Daoy (cell line): Measurements from ENCODE around the gene RALB. TPM values are rescaled to one million over a fixed set of nuclear protein-coding genes. Genes with fewer than 3 reads are reported as not detected.

Experiments used
- DNase-seq: peaks from one replicate; pipeline ENCODE4 v3.0.0-alpha.2; 2015; ENCODE audit warnings: low read depth
- total RNA-seq: library from RNA; depleted of rRNA; stranded (reverse); fragments of >200 nt; shearing (Covaris generic); gene quantifications from 2 replicates; pipeline ENCODE4 v1.2.3, GENCODE V29; 2014; rRNA removed

The RALB gene, protein sequence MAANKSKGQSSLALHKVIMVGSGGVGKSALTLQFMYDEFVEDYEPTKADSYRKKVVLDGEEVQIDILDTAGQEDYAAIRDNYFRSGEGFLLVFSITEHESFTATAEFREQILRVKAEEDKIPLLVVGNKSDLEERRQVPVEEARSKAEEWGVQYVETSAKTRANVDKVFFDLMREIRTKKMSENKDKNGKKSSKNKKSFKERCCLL
- 37.7 and 39.5 TPM in 2 replicates for total RNA-seq

DNA sequence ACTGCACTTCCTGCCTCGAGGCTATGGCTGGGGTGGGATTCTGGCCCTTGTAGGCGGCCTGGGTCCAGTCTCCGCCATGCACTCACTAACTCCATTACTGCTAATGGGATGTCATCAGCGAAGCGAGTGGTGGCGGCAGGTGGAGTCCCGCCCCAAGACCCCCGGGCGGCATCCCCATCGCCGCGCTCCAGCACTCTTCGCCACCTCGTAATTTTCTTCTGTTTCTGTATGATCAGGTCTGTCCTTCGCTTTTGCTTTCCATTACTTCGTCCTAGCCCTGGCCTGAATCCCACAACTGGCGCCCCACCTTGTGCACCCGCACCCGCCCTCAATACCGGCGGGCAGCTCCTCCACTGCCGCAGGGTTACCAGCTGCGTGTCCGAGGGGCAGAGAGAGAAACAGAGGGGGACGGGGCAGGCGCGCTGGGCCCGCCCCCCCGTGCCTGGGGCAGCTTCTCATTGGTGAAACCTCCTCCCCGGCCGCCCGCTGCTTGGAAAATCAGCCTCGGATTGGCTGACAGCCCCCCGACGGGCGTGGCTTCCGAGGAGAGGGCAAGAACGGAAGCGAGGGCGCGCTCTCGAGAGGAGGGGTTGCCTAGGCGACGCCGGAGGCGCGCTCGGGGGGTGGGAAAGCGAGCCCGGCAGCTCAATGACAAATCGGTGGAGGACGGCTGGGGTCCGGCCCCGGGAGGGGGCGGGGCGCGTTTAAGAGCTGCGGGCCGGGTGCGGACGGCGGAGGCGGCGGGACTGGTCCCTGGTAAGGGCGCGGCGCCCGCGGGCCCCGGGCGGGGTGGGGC is at the start of gene RALB:
Gene RALB, plus strand, starts transcription at position 628 of the 796 bp plus-strand sequence. CDS start 25,813 bp downstream, outside the sequence.
- peak; percentile 99 for DNase-seq

DNA sequence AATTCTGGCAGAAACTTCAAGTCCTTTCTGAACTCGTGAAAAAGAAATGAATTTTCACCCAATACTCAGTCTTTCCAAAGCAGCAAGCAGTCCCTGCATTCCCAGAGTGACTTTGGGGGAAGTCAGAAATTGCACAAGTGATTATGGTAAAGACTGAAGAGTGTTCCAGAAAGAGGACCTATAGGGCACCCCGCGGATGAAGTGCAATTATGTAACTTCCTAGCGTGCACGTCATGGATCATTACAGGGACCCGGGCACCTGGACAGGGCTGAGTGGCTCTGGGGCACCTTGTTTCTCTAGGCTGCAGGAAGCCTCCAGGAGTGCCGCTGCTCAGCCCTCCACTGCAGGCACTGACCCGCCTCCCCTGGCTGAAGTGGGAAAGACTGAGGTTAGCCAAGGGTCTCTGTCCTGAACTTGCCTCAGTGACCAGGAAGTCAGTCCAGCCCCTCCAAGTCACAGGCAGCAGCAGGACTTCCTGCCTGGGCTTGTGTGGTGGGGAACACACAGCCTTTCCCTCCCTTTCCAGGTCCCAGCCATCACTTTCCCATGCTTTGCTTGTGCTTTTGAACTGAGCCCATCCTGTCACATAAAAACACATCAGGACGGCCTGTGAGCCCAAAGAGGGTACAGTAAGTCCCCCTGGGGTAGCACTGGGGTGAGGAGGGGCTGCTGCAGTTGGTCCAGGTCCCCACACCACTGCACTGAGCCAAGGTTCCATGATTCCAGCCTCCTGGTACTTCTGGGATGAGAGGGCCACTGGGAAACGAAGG is 49.2 kb upstream of the RALB start:
- DNase-seq = no peak

DNA sequence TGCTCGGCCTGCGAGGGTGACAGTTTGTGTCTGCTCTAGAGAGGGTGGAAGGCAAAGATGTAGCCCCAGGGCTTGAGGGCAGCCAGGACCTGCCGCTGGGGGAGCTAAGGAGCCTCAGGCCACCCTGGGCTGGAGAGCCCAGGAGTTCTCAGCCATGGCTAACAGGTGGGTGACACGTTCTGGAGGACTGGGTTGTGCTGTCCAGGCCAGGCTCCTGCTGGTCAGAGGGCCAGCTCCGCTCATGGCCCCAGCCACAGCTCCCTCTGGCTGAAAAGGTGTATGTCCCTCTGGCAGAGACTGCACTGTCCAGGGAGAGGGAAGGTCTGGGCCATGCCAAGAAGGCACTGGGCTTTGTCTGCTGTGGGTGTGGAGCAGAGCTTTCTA is 48.6 kb upstream of the RALB start:
- no peak for DNase-seq

DNA sequence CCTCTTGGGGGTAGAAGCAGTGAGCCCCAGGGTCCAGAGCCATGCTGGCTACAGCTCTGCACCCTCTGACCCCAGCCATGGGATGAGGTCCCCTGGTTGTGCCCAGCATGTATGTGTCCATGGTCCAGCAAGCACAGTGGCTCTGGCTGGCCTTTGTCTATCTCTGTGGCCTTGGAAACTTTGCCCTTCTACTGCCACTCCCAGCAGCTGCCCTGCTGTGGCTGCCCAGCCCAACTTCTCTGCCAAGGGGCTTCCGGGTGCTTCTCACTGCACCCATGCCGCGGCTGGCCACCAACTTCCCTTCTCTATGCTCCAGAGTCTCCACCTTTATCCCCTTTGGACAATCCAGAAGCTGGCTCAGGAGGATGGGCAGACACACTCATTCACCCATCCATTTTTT is 48.2 kb upstream of the RALB start:
- DNase-seq = no peak

DNA sequence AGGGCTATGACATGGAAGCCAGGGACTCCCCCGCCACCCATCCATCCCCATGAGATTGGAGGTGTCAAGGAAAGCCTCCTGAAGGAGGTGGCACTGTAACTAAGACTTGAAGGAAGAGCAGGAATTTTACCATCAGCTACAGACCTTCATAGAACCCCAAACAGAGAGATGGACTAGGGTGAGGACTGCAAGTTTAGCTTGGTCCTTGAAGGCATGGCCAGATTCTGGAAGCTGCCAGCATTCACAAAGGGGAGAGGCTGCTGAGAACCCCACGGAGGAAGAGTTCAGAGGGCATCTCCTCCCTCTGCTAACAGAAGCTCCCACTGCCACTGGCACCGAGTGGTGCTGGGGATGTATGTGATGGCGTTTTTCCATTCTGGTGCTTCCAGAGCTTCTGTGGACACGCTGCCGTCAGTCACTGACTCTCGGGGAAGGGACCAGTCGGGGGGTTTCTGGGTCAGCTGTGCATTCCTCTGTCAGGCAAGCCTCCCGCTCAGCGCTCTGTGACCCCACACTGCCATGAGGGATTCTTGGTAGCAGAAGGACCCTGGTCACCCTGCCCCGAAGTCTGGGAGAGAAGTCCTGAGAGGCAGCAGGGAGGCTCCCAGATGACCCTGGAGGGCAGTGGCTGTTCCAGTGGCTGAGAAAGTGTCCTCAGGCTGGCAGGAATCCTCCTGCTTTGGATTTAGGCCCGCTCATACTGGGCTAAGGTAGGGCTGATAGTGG is 47.5 kb upstream of the RALB start:
- DNase-seq = no peak

DNA sequence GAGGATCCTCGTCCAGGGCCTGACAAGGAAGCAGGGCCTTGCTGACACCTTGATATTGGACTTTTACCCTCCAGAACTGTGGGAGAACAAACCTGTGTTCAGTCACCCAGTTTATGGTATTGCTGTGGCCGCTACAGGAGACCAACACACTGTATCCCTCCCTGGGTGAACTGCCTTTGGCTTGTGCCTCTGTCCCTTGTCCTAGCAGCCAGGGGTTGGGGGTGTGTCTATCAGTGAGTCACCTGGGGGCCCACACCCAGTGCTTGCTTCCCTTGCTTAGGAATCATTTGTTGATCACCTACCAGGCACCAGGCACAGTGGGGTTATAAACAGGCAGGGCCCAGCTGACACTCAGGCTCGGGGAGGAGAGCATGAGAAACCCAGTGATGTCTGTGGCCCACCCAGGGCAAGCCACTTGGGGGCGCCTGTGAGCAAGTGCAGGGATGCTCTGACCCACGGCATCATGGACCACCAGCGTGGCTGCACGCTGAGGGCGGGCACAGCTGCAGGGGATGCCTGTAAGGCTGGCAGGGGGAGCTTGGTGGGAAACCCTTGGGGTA is 46.5 kb upstream of the RALB start:
- DNase-seq = peak; percentile 41

DNA sequence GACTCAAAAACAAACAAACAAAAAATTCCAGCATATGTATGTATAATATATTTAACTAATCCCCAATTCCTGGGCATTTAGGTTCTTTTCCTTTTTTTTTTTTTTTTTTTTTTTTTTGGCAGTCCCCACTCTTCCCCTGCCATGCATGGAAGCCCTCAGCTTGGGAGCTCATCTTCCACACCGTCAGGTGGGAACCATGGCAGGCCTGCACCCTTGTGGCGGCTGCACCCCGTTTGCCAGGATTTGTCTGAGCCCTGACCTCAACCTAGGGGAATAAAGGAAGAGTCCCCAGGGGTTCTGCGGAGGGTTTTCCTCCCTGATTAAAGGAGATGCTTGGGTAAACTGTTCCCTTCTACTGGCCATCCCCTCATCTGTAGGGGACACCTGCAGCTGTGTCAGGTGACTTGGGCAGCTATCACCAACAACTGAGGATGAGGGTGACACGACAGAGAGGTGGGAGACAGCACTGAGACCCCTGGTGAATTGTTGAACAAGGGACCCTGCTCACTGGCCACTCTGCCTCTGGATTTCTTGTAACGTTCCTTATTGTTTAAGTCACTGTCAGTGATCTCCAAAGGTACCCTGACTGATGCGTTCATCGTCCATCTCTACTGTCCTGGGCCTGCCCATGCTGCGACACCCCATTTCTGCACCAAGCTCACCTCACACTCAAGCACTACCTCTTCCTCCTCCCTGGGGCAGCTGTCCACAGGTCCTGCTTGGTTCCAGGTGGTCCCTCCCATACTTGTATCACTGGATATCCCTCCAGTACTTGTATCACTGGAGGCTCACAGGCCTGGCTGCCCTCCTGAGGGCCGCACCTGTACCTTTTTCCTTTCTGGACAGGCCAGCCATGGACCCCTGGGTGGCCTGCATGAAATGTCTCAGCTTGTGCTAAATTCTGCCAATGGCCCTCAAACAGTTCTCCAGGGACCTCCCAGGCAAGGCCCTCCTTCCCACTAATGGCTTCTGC is 44.0 kb upstream of the RALB start:
- no peak for DNase-seq

DNA sequence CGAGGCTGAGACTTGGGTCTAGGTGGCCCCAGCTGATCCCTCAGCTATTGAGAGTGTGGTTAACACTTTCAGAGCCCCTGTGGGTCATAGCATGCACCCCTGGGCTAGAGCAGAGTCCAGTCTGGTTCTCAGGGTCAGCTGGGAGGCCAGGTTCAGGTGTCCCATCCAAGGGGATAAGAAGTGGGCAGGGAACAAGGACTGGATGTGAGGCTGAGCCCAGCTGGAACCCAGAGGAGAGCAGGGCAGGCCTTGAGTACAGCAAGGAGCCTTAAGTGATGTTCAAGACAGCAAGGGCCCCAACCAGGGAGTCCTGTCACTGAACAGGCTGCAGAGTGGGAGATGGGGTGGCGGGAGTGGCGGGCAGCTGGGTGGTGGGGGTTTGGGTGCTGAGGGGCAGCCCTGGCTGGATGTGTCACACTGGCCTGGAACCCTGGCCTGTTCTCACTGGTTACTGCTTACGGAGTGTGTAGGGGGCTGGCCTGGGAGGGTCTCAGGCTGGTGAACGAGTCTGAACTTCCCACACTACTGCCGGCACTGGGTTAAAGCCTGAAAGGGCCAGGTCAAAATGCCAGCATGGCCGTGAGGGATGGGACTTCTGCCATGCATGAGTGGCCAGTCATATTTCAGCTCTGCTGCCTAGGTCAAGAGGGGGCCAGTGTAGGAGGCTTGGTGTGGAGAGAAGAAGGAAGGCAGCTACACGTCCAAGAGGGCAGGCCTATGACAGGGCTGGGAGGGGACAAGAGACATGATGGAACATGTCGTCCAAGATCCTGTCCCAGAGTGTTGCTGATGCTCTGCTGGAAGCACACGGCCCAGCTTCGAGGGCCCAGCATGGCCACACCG is 43.0 kb upstream of the RALB start:
- DNase-seq = no peak

DNA sequence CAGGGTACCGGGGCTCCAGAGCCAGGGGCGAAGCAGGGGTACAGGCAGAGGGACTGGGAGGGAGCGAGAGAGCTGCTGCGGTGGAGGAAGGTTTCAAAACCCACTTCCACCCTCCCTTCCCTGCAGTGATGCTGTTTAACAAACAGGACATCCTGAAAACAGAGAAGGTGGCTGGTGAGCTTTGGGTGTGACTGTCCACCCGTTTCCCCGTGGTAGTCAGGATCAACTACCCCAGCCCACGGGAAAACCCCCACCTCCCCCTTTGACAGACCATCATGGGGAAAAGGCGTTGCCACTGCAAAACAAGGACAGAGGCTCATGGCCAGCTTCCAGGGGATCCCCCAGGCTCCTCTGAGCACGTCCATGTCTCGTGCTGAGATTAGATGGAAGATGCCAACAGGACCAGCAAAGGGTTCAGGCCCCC is 42.4 kb upstream of the RALB start:
- no peak for DNase-seq

DNA sequence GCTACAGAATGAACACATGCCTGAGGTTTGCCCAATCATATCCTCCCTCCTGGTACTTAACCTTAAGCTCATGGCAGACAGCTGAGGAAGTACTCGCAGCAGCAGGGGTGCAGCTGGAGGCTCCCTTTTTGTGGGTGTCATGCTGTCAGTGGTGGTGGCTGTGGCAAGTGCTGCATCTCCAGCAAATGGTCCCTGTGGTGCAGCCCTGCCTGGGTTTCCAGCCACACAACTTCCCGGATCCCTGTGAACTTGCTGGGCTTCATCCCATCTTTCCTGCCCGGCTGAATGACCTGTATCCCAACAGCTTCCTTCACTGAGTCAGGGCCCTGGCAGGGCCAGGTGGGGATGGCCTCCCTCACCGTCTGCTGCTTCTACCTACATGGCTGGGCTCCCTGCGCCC is 34.5 kb upstream of the RALB start:
- DNase-seq = no peak

DNA sequence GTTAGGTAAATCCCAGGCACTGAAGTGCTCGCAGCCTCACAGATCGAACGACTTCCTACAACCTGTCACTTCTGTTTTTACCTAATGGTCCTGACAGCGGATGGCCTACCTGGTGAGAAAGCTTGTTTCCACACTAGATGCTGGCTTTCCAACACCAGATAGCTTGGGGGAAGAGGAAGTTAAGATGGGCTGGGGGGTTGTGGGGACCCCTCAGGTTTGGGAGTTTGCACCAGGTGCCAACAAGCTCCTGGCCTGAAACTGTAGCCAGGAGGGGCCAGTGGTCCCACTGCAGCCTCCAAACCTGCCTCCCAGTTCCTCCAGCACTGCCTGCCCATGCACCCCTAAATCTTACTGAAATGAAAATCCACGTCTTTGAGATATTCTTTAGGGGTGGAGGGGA is 33.4 kb upstream of the RALB start:
- DNase-seq = no peak

DNA sequence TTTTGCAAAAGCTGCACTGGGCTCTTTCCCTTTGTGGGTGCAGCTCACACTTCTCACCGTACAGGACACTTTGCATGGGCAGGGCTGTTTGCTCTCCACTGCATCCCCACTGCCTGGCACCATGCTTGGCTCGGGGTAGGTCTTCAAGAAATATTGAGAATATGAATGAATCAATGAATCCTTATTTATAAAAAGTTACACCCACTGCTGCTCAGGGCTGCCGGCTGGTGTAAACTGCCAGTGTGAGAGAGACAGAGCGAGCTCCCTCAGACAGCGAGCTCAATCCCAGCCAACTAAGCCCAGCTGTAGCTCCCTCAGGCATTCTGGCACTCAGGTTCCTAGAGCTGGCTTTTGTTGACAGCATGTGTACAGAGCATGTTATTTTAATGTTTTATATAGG is 32.9 kb upstream of the RALB start:
- DNase-seq = no peak

DNA sequence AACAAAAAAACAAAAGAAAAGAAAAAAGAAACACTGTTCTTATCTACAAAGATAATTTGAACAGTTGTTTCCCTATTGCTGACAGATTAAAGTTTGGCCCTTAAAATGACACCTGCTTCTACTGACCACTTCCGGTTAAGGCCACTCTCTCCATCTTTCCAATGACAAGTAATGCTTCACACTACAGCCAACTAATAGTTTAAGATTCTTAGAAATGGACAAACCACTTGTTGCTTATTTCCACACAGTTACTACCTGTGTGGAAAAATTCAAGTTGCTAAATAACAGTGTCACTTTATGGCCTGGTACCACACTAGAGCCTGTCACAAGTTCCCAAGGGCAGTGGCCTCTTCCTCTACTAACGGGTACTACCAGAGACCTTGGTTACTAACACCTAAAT is 31.9 kb upstream of the RALB start:
- no peak for DNase-seq

DNA sequence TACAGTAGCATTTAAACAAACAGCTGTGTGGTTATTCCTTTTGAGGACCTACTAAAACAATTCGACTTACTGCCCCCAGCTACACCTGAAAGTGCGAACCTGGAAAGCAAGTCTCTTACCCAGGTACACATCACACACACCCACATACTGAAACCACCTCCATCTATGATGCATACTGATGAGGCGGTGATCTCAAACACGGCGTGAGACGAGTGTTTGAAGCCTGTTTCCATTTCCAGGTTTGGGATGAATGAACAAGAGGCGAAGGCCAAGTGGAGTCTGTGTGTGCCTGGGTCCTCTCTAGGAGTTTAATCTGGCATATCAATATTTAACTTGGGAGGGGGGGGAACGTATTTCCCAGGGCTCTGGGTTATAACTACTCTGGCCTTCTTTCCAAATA is 31.0 kb upstream of the RALB start:
- no peak for DNase-seq

DNA sequence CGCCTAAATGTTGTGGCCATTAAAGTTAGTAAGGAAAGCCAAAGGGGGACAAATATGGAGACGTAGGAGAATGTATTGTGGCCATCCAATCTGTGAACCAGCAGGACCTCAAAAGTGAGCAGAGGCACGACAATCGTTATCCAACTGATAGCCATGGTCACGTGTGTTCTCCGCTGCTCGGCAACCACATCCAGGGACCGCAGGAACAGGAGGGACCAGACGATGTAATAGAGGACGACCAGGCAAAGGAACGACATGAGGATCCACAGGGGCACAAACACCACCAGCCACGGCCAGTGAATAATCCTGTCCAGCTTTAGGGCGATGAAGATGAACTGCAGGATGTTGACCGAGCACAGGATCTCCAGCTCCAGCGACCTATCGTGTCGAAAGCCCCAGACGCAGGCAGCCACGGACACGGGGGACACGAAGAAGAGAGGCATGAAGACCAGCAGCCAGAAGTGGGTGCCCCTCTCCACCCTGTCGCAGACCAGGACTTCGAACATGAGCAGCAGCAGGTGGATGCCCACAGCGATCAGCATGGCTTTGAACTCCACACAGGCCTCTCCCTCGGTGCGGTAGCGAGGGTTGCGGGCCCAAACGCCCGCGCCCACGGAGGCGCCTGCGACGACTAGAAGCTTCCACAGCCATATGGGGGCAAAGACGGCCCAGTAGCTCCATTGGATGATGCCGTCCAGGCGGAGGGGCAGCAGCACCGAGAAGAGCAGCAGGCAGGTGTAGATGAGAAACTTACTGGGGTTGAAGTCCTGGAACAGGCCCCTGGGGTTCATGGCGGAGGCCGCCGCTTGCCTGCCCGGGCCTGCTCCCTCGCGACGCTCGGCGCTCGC is 30.2 kb upstream of the RALB start:
- DNase-seq = no peak

DNA sequence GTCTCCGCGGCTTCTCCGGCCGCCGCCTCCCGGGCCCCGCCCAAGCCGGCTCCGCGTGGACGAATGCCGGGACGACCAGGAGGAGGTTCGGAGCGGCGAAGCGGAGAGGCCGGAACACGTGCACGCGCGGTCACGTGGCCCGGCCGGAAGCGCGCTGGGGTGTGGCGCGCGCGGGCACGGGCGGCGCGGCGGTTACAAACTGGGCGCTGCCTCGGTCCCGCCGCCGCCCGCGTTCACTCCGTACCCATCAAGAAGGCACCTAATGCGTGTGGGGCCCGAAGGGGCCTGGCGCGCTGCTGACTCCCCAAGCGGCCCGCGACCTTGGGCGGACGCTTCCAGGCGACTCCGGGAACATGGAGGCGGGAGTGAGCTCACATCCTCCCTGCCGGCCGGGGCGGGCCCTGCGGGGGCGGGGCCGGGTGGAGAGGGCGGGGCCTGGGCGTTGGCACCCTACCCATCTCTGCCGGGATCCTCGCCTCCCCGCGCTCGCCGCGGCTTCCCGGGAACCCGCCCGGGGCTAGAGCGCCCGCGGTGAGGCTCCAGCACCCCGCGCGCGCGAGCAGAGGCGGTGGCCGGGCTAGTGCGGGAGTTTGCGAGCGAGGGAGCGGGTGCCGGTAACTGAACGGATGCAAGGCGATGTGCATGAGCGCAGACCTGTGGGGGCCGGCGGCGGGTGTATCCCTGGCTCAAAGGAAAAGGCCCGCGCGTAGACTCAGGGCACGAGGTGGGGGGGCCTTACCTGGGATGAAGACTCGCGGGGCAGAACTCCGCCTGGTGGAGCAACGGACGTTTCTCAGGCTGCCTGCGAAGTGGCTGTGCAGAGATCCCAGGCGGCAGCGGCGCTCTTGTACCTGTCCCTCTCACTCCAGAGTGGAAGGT is 29.4 kb upstream of the RALB start, which contains the start of gene TMEM185B:
Gene TMEM185B, minus strand, starts transcription at position 367 of the 879 bp plus-strand sequence. CDS start 424 bp downstream, outside the sequence.
- DNase-seq = peak; percentile 89

DNA sequence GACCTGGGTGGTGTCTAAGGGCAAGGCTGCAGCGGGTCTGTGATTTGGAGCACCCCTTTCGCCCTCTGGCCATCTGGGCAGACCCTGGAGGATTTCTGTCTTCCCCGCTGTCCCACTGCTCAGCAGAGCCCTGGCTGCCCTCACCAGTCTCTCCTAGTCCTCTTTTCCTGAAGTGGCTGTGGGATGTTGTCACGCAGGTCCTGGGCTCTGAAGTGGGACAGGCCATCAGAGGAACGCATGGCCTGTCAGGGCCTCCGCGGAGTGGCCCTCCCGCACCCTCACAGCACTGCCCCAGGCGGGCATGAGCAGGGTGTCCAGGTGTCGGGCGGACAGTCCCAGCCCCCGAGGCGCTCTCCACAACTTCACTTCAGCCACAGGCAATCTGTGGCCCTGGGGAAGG is 28.4 kb upstream of the RALB start:
- DNase-seq = no peak
